GM19324 (cell line): ENCODE results near the gene DENND1A.
"Not testable (repeated sequence)": the region's sequence is repeated elsewhere in the genome, so short reads cannot be mapped to it uniquely, and the experiment has no call there.

Experiments
- ATAC-seq: cut with Tn5 transposase; IDR thresholded peaks from one replicate; pipeline ENCODE4 v1.9.1; 2021; ENCODE audit warnings: mild to moderate bottlenecking, moderate library complexity; ENCODE audit not compliant: unreplicated experiment, low FRiP score

DENND1A gene, protein sequence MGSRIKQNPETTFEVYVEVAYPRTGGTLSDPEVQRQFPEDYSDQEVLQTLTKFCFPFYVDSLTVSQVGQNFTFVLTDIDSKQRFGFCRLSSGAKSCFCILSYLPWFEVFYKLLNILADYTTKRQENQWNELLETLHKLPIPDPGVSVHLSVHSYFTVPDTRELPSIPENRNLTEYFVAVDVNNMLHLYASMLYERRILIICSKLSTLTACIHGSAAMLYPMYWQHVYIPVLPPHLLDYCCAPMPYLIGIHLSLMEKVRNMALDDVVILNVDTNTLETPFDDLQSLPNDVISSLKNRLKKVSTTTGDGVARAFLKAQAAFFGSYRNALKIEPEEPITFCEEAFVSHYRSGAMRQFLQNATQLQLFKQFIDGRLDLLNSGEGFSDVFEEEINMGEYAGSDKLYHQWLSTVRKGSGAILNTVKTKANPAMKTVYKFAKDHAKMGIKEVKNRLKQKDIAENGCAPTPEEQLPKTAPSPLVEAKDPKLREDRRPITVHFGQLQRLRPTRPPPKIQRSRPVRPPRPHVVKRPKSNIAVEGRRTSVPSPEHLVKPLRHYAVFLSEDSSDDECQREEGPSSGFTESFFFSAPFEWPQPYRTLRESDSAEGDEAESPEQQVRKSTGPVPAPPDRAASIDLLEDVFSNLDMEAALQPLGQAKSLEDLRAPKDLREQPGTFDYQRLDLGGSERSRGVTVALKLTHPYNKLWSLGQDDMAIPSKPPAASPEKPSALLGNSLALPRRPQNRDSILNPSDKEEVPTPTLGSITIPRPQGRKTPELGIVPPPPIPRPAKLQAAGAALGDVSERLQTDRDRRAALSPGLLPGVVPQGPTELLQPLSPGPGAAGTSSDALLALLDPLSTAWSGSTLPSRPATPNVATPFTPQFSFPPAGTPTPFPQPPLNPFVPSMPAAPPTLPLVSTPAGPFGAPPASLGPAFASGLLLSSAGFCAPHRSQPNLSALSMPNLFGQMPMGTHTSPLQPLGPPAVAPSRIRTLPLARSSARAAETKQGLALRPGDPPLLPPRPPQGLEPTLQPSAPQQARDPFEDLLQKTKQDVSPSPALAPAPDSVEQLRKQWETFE

DNA sequence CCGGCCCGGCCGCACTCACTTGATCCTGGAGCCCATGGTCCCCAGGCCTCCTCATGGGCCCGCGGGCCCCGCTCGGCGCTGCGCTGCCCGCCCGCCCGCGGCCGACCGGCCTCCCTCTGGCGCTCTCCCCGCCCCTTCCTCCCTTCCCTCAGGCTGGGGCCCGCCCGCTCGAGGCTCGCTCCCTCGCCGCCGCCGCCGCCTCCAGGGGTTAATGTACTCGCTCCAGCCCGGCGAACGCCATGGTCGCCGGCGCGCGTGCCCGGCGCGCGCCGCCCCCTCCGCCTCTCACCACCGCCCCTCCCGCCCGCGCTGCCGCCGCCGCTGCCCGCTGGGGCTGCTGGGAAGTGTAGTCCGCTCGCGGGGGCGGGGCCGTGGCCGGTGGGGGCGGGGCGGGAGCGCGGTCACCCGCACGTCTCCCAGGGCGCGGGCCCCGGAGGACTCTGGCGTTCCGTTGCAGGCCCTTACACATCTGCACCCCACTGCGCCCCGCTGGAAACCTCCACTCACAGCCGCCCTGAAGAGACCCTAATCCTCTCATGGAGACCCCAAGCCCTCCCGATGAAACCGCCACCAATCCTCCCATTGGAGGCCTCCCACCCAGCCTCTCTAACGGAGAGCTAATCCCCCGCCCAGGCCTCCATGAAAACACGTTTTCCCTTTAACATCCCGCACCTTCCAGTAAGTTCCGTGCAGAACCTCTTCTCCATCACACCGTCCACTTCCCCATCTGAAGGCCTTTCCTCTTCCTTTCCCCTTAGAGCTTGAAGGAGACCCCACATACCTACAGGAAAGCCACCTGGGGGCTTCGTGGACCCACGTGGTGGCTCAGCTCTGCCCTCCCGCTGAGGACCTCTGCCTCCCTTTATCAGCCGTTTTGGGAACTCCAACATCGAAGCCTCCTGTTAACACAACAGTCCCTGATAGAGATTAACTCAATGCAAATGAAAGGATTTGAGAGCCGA, at the start of gene DENND1A:
Gene DENND1A, minus strand, starts transcription at position 257 of the 962 bp plus-strand sequence. Its CDS starts 221 bp downstream, at position 36.
- peak; percentile 82 for ATAC-seq

DNA sequence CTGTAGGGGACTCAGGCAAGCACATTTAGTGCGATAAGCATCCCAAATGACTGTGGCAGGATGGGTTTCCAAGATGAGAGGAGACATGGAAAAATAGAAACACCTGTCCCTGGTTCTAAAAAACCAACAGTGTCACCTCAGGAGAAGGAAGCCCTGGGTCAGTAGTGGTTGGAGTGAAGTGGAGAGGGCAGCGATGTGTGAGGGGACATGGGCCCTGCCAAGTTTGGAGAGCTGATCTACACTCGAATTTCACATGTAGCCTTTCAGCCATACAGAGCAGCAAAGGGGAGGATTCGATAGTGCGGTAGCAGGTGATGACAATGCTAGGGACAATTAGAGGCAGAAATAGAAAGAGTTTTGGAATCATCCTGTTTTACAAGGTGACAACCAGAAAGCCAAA, 49.1 kb upstream of the DENND1A start:
- no peak for ATAC-seq

DNA sequence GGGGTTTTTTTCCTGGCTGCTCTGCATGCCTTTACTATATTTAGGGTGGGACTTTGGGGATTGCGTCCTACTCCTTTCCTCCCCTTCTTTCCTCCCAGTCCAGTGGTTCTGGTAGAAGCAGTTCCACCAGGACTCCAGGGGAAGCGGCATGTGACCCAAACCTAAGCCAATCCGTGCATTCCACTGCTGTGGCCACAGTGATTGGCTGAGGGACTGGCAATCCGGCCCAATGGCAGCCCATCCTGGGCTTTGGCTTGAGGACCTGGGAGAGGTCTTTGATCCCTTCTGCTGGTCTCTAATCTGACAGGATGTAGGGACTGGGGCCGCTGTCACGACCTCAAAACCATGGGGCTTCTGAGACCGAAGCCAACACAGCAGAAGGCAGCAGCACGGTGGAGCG, 46.7 kb upstream of the DENND1A start:
- ATAC-seq = not testable (repeated sequence)

DNA sequence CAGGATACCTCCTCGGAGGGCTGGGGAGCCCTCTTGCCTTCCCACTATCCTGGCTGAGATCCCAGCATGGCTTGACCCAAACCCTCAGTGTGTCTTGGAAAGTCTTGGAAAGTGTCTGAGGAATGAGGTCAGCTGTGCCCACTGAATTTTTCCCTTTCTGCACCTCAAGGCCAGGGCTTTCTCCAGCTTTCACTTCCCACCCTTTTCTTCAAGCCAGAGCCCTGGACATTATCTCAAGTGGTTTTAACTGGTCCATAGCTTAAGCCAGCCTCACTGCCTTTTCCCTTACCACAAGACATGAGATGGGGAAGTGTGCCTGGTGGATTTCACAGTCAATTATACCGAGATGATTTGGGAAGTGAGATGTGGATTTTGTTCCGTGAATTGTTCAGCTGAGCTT, 45.9 kb upstream of the DENND1A start:
- ATAC-seq = no peak

DNA sequence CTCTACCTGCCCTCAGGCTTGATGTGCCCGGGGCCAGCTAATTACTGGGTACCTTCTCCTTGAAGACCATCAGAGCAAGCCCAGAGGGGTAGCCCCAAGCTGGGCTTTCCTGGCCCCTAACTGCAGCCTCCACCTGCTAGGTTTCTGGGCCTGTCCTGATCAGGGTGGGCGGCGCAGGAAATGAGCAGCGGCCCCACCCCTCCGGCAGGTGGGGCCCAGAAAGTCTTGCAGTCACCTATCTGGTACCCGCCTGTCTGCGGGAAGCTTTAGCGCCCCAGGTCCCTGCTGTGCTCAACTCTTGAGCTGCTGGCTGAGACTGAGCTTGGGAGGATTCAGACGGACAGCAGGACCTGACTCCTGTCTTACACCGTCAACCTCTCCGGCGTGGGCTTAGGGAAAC, 44.5 kb upstream of the DENND1A start:
- ATAC-seq = no peak

DNA sequence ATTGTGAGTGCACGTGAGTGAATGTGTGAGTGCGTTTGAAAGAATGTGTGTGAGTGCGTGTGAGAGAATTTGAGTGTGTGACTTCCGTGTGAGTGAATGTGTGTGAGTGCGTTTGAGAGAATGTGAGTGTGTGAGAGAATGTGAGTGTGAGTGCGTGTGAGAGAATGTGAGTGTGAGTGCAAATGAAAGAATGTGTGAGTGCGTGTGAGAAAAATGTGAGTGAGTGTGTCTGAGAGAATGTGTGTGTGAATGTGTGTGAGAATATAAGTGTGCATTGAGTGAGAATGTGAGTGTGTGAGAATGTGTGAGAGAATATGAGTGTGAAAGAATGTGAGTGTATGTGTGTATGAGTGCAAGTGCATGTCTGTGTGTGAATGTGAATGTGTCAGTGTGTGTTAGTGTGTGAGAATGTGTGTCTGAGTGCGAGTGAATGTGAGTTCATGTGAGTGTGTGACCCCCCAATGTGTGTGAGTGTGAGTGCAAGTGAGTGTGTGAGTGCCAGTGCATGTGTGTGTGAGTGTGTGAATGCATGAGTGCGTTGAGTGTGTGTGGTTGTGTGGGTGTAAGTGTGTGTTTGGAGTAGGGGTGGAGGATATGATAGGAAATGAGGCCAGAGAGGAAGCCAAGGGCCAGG, 43.8 kb upstream of the DENND1A start:
- no peak for ATAC-seq

DNA sequence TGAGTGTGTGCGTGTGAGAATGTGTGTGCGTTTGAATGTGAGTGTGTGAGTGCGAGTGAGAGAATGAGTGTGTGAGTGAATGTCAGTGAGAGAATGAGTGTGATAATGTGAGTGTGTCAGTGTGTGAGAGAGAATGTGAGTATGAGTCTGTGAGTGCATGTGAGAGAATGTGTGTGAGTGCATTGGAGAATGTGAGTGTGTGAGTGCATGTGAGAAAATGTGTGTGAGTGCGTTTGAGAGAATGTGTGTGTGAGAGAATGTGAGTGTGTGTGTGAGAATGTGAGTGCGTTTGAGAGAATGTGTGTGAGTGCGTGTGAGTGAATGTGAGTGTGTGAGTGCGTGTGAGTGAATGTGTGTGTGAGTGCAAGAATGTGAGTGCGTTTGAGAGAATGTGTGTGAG, 42.7 kb upstream of the DENND1A start:
- ATAC-seq = no peak

DNA sequence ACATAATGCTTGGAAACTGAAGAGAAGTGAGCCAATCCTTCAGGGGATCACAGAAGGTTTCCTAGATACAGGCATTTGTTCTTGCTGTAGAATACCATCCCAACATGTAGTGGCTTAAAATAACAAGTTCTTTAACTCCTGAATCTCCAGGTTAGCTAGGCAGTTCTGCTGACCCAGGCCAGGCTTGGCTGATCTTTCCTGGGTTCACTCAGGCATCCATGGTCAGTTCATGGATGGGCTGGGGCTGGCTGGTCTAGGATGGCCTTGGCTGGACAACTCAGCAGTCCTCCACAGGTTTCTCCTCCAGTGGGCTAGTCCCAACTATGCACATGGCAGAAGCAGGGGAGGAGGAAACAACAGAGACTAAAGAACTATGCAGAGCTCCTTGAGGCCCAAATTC, 37.4 kb upstream of the DENND1A start:
- ATAC-seq = no peak

DNA sequence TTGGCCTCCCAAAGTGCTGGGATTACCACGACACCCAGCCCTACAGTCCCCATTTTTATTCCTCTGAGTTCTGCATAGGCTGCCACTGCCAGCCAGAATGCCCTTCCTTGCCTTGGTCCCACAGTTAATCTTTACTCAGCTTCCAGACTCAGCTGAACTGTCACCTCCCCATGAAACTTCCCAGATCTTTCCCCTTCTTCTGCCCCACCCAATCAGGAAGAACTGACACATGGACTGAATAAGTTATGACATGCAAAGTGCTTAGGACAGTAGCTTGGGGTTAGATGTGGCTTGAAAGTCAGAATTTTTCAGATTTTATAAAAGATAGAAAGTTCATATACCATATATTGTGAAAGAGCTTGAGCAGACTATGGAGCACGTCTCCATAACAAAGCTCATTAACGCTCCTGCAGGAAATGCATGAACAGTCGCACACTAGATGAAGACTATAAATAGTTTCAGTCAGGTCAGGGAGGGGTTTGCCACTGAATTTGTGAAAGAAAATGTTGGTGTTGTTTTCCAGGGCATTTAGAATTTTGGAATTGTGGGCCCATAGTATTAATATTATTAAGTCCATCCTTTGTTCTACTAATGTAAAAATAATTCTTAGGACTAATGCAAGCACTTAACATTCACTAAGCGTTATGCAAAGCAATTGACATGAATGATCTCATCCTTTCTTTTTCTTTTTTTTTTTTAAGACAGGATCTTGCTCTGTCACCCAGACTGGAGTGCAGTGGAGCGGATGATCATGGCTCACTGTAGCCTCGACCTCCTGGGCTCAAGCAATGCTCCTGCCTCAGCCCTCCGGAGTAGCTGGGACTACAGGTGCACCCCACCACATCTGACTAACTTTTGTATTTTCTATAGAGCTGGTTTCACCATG, 36.1 kb upstream of the DENND1A start:
- no peak for ATAC-seq

DNA sequence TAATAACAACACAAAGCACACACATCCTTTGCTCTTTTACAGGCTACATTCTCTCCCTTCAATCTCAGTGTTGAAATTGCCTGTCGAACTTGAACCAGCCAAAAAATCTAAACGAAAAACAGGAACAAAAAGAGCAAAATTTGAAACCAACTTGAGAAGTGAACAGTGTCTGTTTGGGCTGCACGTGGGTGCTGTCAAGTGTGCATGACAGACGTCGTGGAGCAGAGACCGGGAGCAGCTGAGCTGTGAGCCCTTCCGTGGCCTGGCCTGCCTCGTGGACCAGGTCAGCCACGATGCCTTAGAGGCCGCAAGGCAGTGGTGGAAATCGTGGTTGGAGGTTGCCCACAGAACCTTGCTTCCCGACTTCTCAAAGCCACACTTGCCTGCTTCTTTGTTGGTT, 34.8 kb upstream of the DENND1A start:
- no peak for ATAC-seq

DNA sequence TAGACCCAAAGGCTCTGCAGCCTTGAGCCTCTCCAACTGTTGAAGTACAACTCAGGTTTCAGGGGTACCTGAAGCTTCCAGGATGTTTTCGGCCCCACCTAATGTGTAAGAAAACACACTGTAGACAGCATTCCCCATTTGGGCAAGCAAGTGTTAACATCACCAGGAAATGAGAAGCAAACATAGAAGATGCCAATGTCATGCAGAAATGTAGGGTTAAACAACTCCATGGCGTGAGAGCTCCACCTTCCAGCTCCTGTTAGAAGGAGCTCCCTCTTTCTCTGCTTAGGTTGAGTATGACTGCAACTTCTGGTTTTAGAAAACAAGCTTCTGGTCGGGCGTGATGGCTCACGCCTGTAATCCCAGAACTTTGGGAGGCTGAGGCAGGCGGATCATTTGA, 31.0 kb upstream of the DENND1A start:
- no peak for ATAC-seq

DNA sequence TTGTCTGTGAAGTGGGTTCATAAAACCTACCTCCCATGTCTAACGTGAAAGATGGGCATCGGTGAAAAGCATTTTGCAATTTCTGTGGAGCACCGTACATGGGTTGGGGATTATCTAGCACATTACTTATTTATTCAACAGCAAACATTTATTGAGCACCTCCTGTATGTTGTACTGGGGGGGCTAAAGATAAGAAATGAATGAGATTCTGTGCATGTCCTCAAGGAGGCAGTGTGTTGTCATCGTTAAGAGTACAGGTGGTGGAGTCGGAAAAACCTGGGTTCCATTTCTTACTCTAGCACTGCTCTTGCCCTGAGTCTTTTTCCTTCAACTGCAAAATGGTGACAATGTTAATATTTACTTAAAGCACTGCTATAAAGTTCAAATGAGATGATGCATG, 30.4 kb upstream of the DENND1A start:
- ATAC-seq = no peak

DNA sequence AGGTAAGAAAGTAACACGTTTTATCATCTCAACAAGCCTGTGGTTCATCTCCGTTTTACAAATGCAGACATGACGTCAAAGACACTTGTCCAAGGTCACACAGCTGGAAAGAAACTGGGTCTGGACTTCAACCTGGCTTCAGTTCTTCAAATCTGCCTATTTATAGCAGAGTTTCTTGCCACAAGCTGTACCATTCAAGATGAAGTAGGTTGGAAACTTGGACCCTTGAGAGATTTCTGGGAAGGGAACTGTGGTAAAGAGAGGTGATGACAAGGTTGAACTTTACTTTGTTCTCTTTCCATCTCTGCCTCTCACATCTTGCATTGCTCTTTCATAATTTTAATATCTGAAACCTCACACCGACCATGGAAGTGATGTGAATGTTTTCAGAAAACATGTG, 29.9 kb upstream of the DENND1A start:
- no peak for ATAC-seq

DNA sequence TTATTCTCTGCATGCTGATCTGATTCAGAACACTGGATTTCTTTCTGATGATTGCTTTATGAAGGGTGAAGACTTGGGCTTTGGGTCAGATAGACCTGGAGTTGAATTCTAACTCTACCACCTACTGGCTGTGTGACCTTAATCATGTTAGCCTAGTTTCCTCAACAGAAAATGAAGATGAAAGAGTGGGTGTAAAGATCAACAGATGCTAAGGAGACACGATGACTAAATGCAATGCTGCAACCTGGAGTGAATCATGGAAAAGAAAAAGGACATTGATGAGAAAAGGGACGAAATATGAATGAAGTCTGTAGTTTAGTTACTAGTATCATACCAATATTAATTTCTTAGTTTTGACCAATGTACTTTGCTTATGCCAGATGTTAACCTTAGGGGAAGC, 27.8 kb upstream of the DENND1A start:
- ATAC-seq = no peak

DNA sequence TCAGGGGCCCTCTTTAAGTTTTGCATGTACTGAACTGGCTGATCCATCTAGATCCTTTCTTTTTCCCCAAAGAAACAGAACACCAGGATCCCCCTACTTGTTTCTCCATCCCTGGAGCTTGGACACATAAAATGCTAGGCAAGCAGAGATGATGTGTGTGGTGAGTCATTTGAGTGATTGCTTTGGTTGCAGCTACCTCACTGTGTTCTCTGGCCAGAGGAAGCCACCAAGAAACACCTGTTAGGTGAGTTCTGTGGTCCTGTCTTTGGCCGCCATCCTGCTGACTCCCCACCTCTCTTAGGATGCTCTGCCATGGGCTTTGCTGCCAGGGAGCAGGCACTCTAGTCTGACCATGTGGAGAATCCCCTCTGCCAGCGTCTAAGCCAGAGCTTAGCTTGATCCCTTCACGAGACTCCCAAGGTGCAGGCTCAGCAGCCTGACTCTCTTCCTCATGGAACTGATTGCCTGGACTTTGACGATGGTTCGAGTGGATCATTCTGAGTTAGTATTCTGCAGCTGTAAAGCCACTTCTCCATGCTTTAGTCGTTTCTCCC, 27.3 kb upstream of the DENND1A start:
- ATAC-seq = no peak

DNA sequence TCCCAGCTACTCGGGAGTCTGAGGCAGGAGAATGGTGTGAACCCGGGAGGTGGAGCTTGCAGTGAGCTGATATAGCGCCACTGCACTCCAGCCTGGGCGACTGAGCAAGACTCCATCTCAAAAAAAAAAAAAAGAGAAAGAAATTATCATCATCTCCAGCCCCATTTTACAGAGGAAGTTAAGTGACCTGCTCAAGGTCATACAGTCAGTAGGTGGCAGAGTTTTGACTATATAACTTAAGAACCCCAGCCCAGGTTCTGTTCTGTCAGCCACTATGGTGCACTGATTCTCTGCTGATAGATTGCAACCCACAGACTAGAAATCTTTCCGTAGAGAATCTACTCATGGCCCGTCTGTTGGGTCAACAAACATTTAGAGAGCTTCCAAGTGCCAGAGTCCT, 25.7 kb upstream of the DENND1A start:
- no peak for ATAC-seq

DNA sequence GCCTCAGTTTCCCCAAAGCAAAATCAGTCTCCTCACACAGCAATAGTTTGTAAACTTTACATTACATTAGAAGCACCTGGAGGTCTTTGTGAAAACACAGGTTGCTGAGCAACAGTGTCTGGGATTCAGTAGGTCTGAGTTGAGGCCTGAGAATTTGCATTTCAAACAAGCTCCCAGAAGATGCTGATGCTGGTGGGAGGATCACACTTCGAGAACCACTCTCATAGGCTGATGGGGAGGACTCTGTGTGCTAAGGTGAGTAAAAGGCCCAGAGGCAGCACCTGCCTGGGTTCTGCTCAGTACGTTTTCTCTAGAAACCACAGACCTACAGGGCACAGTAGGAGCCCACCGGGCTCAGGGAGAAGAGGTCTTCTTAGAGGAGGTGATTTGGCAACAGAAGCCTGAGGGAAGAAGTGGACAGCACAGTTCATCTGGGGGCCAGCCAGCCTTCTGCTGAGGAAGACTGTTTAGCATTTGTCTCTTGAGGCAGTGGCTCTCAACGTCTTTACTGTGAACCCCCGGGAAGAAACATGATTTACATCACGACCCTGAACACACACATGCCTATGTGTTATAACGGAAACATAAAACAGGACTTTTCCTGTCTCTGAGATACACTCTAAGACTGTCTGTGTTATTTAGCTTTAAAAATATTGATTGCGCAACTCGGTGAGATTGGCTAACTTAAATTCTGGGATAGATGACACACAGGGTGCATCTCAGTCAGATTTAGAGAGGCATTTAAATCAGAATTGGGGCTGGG, 24.8 kb upstream of the DENND1A start:
- ATAC-seq = no peak
